A673 (cell line): Measurements from ENCODE around the gene FRMD1. TPM values are rescaled to one million over a fixed set of nuclear protein-coding genes. Genes with fewer than 3 reads are reported as not detected.

Experiments used
- BruUV-seq: library from RNA; stranded (reverse); fragments of 400-500 nt; replicated peaks from 2 replicates; lab custom pipeline; 2021; lab: Mats Ljungman, UMichigan
- CTCF ChIA-PET: fragments of 300-600 bp; sonication (Branson Sonifier 250); formaldehyde crosslinking; loops from one replicate; lab custom pipeline; 2022; ENCODE audit warnings: antibody characterized with exemption; lab: Charles Lee
- POLR2A ChIA-PET: fragments of 300-600 bp; sonication (Branson Sonifier 250); formaldehyde crosslinking; loops from one replicate; lab custom pipeline; 2022; ENCODE audit warnings: antibody characterized with exemption; ENCODE audit not compliant: low non-redundant PET; lab: Charles Lee
- DNase-seq: peaks from one replicate; pipeline ENCODE4 v3.0.0-alpha.2; 2015; ENCODE audit warnings: low spot score
- H3K27ac ChIP-seq: fragments of 200-600 bp; sonication (generic); 2 replicates; pipeline ENCODE4 v1.5.1; 2016; ENCODE audit warnings: mixed run types, low read depth, mild to moderate bottlenecking, mixed read lengths, antibody characterized with exemption, low read length; ENCODE audit not compliant: poor library complexity, severe bottlenecking
- H3K27me3 ChIP-seq: fragments of 200-600 bp; sonication (generic); replicated peaks from 2 replicates; pipeline ENCODE4 v1.6.1; 2017; ENCODE audit warnings: mixed run types, low read depth, mild to moderate bottlenecking, mixed read lengths, antibody characterized with exemption, low read length; ENCODE audit not compliant: insufficient read depth, poor library complexity
- H3K36me3 ChIP-seq: fragments of 200-600 bp; sonication (generic); 2 replicates; pipeline ENCODE4 v1.6.1; 2016; ENCODE audit warnings: mixed run types, mild to moderate bottlenecking, mixed read lengths, antibody characterized with exemption, low read length; ENCODE audit not compliant: insufficient read depth, poor library complexity, severe bottlenecking
- H3K4me1 ChIP-seq: fragments of 200-600 bp; sonication (generic); 2 replicates; pipeline ENCODE4 v1.6.1; 2017; ENCODE audit warnings: mixed run types, mild to moderate bottlenecking, mixed read lengths, antibody characterized with exemption, low read length; ENCODE audit not compliant: insufficient read depth, poor library complexity, severe bottlenecking
- H3K4me3 ChIP-seq: fragments of 200-600 bp; sonication (generic); 2 replicates; pipeline ENCODE4 v1.5.1; 2016; ENCODE audit warnings: low read depth, mixed run types, mild to moderate bottlenecking, mixed read lengths, low read length; ENCODE audit not compliant: poor library complexity, severe bottlenecking
- H3K9me3 ChIP-seq: fragments of 200-600 bp; sonication (generic); 2 replicates; pipeline ENCODE4 v1.6.1; 2016; ENCODE audit warnings: mixed run types, low read depth, mild to moderate bottlenecking, mixed read lengths, antibody characterized with exemption, low read length; ENCODE audit not compliant: poor library complexity, severe bottlenecking
- EZH2 ChIP-seq: fragments of 200-600 bp; sonication (generic); IDR thresholded peaks from 2 replicates; pipeline ENCODE4 v1.6.1; 2017; ENCODE audit warnings: borderline replicate concordance, low read depth, mild to moderate bottlenecking, mixed read lengths, antibody characterized with exemption, low read length; ENCODE audit not compliant: poor library complexity, severe bottlenecking
- intact Hi-C: fragments of 100-400 bp; cut with micrococcal nuclease; formaldehyde crosslinking; loops from one replicate; pipeline ENCODE4 v1.10.0; 2022; ENCODE audit not compliant: unreplicated experiment
- total RNA-seq: library from RNA; stranded (reverse); gene quantifications from 2 replicates; pipeline ENCODE4 v1.2.3, GENCODE V29; 2021
- TF ChIP-seq, protein P1 (sequence below): fragments of 300-800, 200-600 bp; sonication (generic); conservative IDR thresholded peaks from 2 replicates; pipeline ENCODE4 v1.5.1; 2017; ENCODE audit warnings: low read depth, mild to moderate bottlenecking, antibody characterized with exemption, low read length, moderate library complexity, mixed read lengths

The FRMD1 gene
- total RNA-seq, 1 experiment from 2014 or later = not detected

DNA sequence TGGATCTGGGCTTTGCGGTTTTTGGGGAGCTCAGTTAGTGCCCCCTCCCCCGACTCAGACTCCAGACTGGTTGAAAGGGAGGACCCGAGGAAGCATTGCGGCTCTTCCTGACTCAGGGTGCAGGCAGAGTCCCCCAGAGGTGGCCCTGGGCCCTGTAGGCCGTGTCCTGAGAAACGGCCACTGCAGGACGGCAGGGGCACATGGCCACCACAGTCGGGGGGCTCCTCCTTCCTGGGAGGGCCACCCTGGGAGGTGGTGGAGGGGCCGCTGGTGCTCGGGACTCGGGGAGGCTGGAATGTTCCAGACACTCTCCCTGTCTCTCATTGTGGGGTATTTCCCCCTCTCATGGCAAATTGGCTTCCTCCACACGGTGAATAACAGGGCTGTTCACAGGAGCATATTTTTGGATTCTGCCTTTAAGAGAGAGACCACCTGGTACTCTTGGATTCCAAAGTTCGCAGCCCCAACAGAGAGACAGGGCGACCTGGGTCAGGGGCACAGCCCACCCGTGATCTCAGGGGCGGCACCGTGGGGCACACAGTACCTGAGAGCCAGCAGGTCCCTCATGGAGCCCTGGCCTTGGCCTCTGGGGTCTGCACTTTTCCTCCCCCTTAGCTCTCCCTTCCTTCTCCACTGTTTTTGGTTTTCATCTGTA lies 35.7 kb downstream of the FRMD1 start:
- Histone ChIP-seq H3K9me3 (peaks cover 23% of the 10 kb centered on the region), H3K27ac (no peak overlapping the region), H3K36me3 (no peaks in the 10 kb centered on the region), H3K4me3 (no peak overlapping the region), H3K27me3 (no peaks in the 10 kb centered on the region), H3K4me1 (no peaks in the 10 kb centered on the region)
- intact Hi-C loops = no loop called here
- POLR2A ChIA-PET = no interaction called here
- DNase-seq = no peak
- CTCF ChIA-PET = no interaction called here
- BruUV-seq = no TSS peak
- TF ChIP-seq EZH2 = no peak
- TF ChIP-seq, protein P1, sequence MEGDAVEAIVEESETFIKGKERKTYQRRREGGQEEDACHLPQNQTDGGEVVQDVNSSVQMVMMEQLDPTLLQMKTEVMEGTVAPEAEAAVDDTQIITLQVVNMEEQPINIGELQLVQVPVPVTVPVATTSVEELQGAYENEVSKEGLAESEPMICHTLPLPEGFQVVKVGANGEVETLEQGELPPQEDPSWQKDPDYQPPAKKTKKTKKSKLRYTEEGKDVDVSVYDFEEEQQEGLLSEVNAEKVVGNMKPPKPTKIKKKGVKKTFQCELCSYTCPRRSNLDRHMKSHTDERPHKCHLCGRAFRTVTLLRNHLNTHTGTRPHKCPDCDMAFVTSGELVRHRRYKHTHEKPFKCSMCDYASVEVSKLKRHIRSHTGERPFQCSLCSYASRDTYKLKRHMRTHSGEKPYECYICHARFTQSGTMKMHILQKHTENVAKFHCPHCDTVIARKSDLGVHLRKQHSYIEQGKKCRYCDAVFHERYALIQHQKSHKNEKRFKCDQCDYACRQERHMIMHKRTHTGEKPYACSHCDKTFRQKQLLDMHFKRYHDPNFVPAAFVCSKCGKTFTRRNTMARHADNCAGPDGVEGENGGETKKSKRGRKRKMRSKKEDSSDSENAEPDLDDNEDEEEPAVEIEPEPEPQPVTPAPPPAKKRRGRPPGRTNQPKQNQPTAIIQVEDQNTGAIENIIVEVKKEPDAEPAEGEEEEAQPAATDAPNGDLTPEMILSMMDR = no peak

DNA sequence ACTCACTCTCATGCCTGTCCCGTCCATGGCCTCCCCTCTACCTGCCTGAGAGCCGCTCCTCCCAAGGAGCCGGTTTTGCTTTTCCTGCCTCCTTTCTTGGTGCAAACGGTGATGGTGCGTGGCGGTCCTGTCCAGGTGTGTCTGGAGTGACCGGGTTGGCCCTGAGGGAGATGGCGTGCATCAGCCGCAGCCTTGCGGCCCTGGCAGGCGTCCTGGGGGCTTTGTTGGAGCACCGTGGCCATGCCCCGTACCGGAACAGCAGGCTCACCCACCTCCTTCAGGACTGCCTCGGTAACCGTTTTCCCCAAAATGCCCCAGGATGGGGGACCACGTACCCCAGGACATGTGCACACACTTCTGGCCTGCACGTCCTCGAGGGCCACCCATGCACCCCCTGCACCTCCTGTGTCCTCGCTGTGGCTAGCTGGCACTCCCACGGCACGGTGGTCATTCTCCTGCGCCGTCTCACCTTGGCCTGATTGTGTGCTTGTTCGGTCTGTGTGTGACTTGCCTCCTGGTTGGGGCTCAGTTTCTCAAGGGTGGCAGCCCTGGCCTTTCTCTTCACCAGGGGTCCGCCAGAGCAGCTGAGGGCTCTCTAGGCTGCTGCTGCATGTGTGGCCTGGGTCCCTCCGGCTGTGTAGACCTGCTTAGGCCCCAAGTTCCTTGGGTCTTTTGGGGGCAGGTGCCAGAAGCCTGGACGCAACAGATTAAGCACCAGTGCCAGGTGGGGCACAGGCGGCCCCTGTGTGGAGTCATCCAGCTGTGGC lies 36.4 kb downstream of the FRMD1 start:
- Histone ChIP-seq H3K27ac (no peak overlapping the region), H3K27me3 (no peaks in the 10 kb centered on the region), H3K4me3 (no peak overlapping the region), H3K9me3 (peaks cover 23% of the 10 kb centered on the region), H3K36me3 (no peaks in the 10 kb centered on the region), H3K4me1 (no peaks in the 10 kb centered on the region)
- no peak for DNase-seq
- ChIA-PET POLR2A (no interaction called here), CTCF (no interaction called here)
- TF ChIP-seq, protein P1 = no peak
- TF ChIP-seq EZH2 = no peak
- intact Hi-C loops = no loop called here
- BruUV-seq = no TSS peak

DNA sequence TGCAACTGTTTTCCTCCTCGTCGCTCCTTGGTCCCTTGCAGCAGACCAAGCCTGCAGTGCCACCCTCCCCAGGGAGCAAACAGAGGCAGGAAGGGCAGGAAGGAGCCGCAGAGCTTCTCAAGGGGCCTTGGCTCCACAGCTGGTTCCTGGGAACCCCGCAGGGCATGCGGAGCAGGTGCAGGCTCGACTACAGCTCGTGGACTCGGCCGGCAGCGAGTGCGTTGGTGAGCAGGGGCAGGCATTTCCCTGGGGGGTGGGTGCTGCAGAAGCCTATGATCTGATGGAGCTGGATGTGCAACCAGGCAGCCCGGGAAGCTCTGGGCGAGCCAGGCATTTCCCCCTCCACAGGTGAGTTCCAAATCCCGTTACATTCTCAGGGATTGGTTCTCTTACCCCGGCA lies 37.1 kb downstream of the FRMD1 start:
- POLR2A ChIA-PET = no interaction called here
- CTCF ChIA-PET = no interaction called here
- peaks cover 23% of the 10 kb centered on the region for H3K9me3 ChIP-seq

More for the DNA sequence above, 37.1 kb downstream of the FRMD1 start:
- Histone ChIP-seq H3K27ac (no peak overlapping the region), H3K27me3 (no peaks in the 10 kb centered on the region), H3K4me3 (no peak overlapping the region), H3K4me1 (no peaks in the 10 kb centered on the region), H3K36me3 (no peaks in the 10 kb centered on the region)
- no peak for DNase-seq
- TF ChIP-seq, protein P1 = no peak
- BruUV-seq = no TSS peak
- intact Hi-C loops = no loop called here
